Effector memory CD8-positive, alpha-beta T cell (primary cell): ENCODE results near the gene MTR.

Experiments
- ATAC-seq: fragments of 150-1000 bp; cut with Tn5 transposase; replicated peaks from 2 replicates; pipeline ENCODE4 v1.10.0; 2021; ENCODE audit warnings: mild to moderate bottlenecking, moderate library complexity
- DNase-seq, 3 experiments: peaks; one replicate each; pipeline ENCODE4 v3.0.0; 2021
- H3K27ac Mint-ChIP-seq, 2 donors: one replicate each; pipeline ENCODE4 v1.8.0; 2022; ENCODE audit warnings: mild to moderate bottlenecking in 2 of 2, mixed read lengths in 2 of 2, moderate library complexity in 2 of 2
- H3K27me3 Mint-ChIP-seq, 2 donors: one replicate each; pipeline ENCODE4 v1.8.0; 2022; ENCODE audit warnings: mixed read lengths in 2 of 2
- H3K36me3 Mint-ChIP-seq: one replicate; pipeline ENCODE4 v1.8.0; 2022; ENCODE audit warnings: mild to moderate bottlenecking, moderate library complexity, mixed read lengths; ENCODE audit not compliant: insufficient read depth
- H3K4me1 Mint-ChIP-seq, 2 donors: one replicate each; pipeline ENCODE4 v1.8.0; 2022; ENCODE audit warnings: low read depth in 2 of 2, mixed read lengths in 2 of 2
- H3K4me3 Mint-ChIP-seq, 2 donors: one replicate each; pipeline ENCODE4 v1.8.0; 2022; ENCODE audit warnings: mild to moderate bottlenecking in 2 of 2, mixed read lengths in 2 of 2, moderate library complexity in 2 of 2
- H3K9me3 Mint-ChIP-seq, 2 donors: one replicate each; pipeline ENCODE4 v1.8.0; 2022; ENCODE audit warnings: mixed read lengths in 2 of 2

The MTR gene

GRCh38 chr1:236795757-236796667 lies 920 bp downstream of the MTR start:
- Mint-ChIP-seq H3K4me1 (peaks cover 31 to 40% of the 10 kb centered on the region in 2 donors), H3K36me3 (peaks cover 18% of the 10 kb centered on the region), H3K9me3 (no peaks in the 10 kb centered on the region), H3K27me3 (no peaks in the 10 kb centered on the region), H3K4me3 (peak overlapping the region; percentile 93 to 99), H3K27ac (peak overlapping the region; percentile 99)
- DNase-seq (peak in 1 of 3 experiments; percentile 70), ATAC-seq (peak; percentile 12)

- H3K27ac Mint-ChIP-seq, result no peak overlapping the region
- DNase-seq (no peak), ATAC-seq (no peak)
- H3K4me1 Mint-ChIP-seq, result peaks cover 47 to 56% of the 10 kb centered on the region in 2 donors
- H3K9me3 Mint-ChIP-seq, result no peaks in the 10 kb centered on the region
- no peak overlapping the region for H3K4me3 Mint-ChIP-seq
- peaks cover 21% of the 10 kb centered on the region for H3K36me3 Mint-ChIP-seq
- no peaks in the 10 kb centered on the region for H3K27me3 Mint-ChIP-seq
Measured at GRCh38 chr1:236799001-236799400, 3.9 kb downstream of the MTR start.

GRCh38 chr1:236800002-236800620 lies 5.0 kb downstream of the MTR start:
- H3K4me3 Mint-ChIP-seq, result no peak overlapping the region
- ATAC-seq (no peak), DNase-seq (no peak)
- H3K27ac Mint-ChIP-seq, result no peak overlapping the region
- peaks cover 22% of the 10 kb centered on the region for H3K36me3 Mint-ChIP-seq
- peaks cover 47 to 54% of the 10 kb centered on the region in 2 donors for H3K4me1 Mint-ChIP-seq
- H3K27me3 Mint-ChIP-seq, result no peaks in the 10 kb centered on the region
- H3K9me3 Mint-ChIP-seq, result no peaks in the 10 kb centered on the region

GRCh38 chr1:236800623-236801022 lies 5.5 kb downstream of the MTR start:
- ATAC-seq (no peak), DNase-seq (no peak)
- H3K4me3 Mint-ChIP-seq, result no peak overlapping the region
- no peaks in the 10 kb centered on the region for H3K27me3 Mint-ChIP-seq
- H3K4me1 Mint-ChIP-seq, result peaks cover 49 to 54% of the 10 kb centered on the region in 2 donors
- H3K9me3 Mint-ChIP-seq, result no peaks in the 10 kb centered on the region
- peaks cover 17% of the 10 kb centered on the region for H3K36me3 Mint-ChIP-seq
- H3K27ac Mint-ChIP-seq, result no peak overlapping the region

GRCh38 chr1:236802264-236802663 lies 7.2 kb downstream of the MTR start:
- DNase-seq (no peak), ATAC-seq (no peak)
- H3K36me3 Mint-ChIP-seq, result peaks cover 13% of the 10 kb centered on the region
- no peaks in the 10 kb centered on the region for H3K27me3 Mint-ChIP-seq
- peak overlapping the region; percentile 19 to 21 for H3K27ac Mint-ChIP-seq
- H3K9me3 Mint-ChIP-seq, result no peaks in the 10 kb centered on the region
- no peak overlapping the region for H3K4me3 Mint-ChIP-seq
- peaks cover 36 to 39% of the 10 kb centered on the region in 2 donors for H3K4me1 Mint-ChIP-seq

- Mint-ChIP-seq H3K27me3 (no peaks in the 10 kb centered on the region), H3K4me3 (no peak overlapping the region), H3K4me1 (peaks cover 17 to 19% of the 10 kb centered on the region in 2 donors), H3K9me3 (no peaks in the 10 kb centered on the region), H3K27ac (no peak overlapping the region), H3K36me3 (peaks cover 32% of the 10 kb centered on the region)
- ATAC-seq (no peak), DNase-seq (no peak)
Measured at GRCh38 chr1:236806634-236807033, 11.5 kb downstream of the MTR start.

- no peak overlapping the region for H3K27ac Mint-ChIP-seq
- H3K4me3 Mint-ChIP-seq, result no peak overlapping the region
- H3K36me3 Mint-ChIP-seq, result peaks cover 39% of the 10 kb centered on the region
- ATAC-seq (no peak), DNase-seq (no peak)
- no peaks in the 10 kb centered on the region for H3K27me3 Mint-ChIP-seq
- no peaks in the 10 kb centered on the region for H3K9me3 Mint-ChIP-seq
- H3K4me1 Mint-ChIP-seq, result peaks cover 5 to 7% of the 10 kb centered on the region in 2 donors
Measured at GRCh38 chr1:236808005-236808404, 12.9 kb downstream of the MTR start.

GRCh38 chr1:236808564-236809130 lies 13.6 kb downstream of the MTR start:
- ATAC-seq (no peak), DNase-seq (no peak)
- H3K27ac Mint-ChIP-seq, result no peak overlapping the region
- H3K4me1 Mint-ChIP-seq, result peaks cover 5 to 6% of the 10 kb centered on the region in 2 donors
- peaks cover 43% of the 10 kb centered on the region for H3K36me3 Mint-ChIP-seq
- no peaks in the 10 kb centered on the region for H3K27me3 Mint-ChIP-seq
- no peak overlapping the region for H3K4me3 Mint-ChIP-seq
- H3K9me3 Mint-ChIP-seq, result no peaks in the 10 kb centered on the region

- peaks cover 48% of the 10 kb centered on the region for H3K36me3 Mint-ChIP-seq
- H3K27ac Mint-ChIP-seq, result no peak overlapping the region
- DNase-seq, result no peak
- H3K27me3 Mint-ChIP-seq, result no peaks in the 10 kb centered on the region
- ATAC-seq, result no peak
- no peak overlapping the region for H3K4me3 Mint-ChIP-seq
- no peaks in the 10 kb centered on the region for H3K9me3 Mint-ChIP-seq
- peaks cover 5 to 6% of the 10 kb centered on the region in 2 donors for H3K4me1 Mint-ChIP-seq
Measured at GRCh38 chr1:236809148-236809547, 14.1 kb downstream of the MTR start.

- H3K36me3 Mint-ChIP-seq, result peaks cover 48% of the 10 kb centered on the region
- H3K4me3 Mint-ChIP-seq, result no peak overlapping the region
Measured at GRCh38 chr1:236810018-236810417, 14.9 kb downstream of the MTR start.

GRCh38 chr1:236812334-236813030 lies 17.4 kb downstream of the MTR start:
- Mint-ChIP-seq H3K27ac (no peak overlapping the region), H3K4me3 (no peak overlapping the region), H3K27me3 (no peaks in the 10 kb centered on the region), H3K36me3 (peaks cover 63% of the 10 kb centered on the region), H3K9me3 (no peaks in the 10 kb centered on the region), H3K4me1 (peaks cover 2 to 4% of the 10 kb centered on the region in 2 donors)
- no peak for DNase-seq
- ATAC-seq, result no peak

More at GRCh38 chr1:236810018-236810417, 14.9 kb downstream of the MTR start:
- Mint-ChIP-seq H3K9me3 (no peaks in the 10 kb centered on the region), H3K4me1 (peaks cover 2 to 4% of the 10 kb centered on the region in 2 donors), H3K27me3 (no peaks in the 10 kb centered on the region), H3K27ac (no peak overlapping the region)
- no peak for ATAC-seq
- DNase-seq, result no peak

GRCh38 chr1:236815941-236816340 lies 20.8 kb downstream of the MTR start:
- Mint-ChIP-seq H3K4me3 (no peak overlapping the region), H3K9me3 (no peaks in the 10 kb centered on the region), H3K4me1 (peaks cover 2 to 4% of the 10 kb centered on the region in 2 donors), H3K27me3 (no peaks in the 10 kb centered on the region), H3K36me3 (peaks cover 76% of the 10 kb centered on the region), H3K27ac (no peak overlapping the region)
- ATAC-seq (no peak), DNase-seq (no peak)

GRCh38 chr1:236819856-236820255 lies 24.8 kb downstream of the MTR start:
- DNase-seq (no peak), ATAC-seq (no peak)
- Mint-ChIP-seq H3K27ac (no peak overlapping the region), H3K9me3 (no peaks in the 10 kb centered on the region), H3K4me1 (peaks cover 7 to 14% of the 10 kb centered on the region in 2 donors), H3K36me3 (peaks cover 77% of the 10 kb centered on the region), H3K27me3 (no peaks in the 10 kb centered on the region), H3K4me3 (no peak overlapping the region)
